ENCODE results near the gene CHRM4.

CHRM4 gene

GRCh38 chr11:46402957-46403902 is 11.7 kb upstream of the CHRM4 start:
- DNase-seq = no peak

GRCh38 chr11:46397526-46397925 is 6.0 kb upstream of the CHRM4 start:
- DNase-seq = no peak

DNA sequence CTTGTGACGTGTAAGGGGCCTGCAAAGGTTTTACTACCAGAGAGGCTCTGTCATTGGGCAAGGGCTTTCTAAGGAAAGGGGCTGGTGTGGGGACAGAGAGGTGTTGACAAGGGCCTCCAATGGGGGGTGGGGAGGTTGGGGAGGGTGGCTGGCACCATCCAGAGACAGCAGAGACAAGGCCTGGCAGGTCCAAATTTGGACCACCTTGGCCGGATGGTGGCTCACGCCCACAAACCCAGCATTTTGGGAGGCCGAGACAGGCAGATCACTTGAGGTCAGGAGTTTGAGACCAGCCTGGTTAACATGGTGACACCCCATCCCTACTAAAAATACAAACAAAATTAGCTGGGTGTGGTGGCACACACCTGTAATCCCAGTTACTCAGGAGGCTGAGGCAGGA is 2.2 kb upstream of the CHRM4 start:
- DNase-seq = no peak

DNA sequence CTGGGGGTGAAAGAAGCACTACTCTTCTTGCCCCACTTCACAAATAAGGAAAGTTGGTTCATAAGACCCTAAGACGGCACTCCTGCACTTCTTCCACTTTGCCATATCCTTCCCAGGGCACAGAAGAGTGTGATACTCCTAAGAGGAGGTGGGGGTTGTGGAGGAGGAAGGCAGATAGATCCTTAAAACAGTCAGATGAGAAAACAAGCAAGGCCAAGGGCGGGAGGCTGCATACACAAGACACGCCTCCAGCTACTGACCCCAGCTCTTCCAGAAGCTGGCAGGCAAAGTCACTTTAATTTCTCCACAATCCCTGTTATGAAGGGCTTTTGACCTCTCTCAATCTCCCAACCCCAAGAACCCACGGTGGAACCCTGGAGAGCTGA is 1.6 kb upstream of the CHRM4 start:
- DNase-seq = no peak

DNA sequence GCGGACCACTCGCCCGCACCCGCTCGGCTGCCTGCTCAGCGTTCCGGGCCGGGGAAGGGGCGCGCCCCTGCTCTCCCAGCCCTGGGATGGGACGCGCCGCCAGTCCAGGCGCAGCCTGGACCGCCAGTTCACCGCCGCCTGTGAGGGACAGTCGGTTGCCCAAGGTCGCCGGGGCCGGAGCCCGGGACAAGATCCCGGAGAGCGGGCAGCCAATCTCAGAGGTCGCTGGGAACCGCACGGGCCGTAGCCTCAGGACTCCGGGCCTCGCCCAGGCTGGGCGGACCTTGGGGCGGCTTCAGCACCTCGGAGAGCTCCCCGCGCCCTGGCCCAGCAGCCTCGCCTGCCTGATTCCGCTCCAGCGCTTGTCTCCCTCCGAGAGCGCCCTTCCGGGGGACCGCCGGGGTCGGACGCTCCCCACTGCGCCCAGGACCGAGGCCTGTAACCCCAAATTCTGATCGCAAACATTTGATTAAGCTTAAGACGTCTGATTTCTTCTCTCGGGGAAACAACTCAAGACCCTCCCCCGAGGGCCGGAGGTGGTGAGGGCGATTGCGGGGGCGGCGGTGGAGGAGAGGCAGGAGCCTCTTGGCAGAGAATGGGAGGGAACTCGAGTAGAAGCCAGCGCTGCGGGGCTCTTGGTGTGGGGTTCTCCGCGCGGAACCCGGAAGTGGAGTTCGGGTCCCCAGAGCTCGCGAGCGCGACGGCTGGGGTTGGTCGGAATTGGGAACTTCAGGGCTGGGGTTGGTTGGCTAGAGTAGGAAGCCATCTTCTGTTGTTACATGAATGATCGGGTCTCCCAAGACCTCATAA is 1.1 kb upstream of the CHRM4 start:
- DNase-seq = peak; percentile 84

- DNase-seq = no peak
Observed at GRCh38 chr11:46391186-46391577, 394 bp downstream of the CHRM4 start.

DNA sequence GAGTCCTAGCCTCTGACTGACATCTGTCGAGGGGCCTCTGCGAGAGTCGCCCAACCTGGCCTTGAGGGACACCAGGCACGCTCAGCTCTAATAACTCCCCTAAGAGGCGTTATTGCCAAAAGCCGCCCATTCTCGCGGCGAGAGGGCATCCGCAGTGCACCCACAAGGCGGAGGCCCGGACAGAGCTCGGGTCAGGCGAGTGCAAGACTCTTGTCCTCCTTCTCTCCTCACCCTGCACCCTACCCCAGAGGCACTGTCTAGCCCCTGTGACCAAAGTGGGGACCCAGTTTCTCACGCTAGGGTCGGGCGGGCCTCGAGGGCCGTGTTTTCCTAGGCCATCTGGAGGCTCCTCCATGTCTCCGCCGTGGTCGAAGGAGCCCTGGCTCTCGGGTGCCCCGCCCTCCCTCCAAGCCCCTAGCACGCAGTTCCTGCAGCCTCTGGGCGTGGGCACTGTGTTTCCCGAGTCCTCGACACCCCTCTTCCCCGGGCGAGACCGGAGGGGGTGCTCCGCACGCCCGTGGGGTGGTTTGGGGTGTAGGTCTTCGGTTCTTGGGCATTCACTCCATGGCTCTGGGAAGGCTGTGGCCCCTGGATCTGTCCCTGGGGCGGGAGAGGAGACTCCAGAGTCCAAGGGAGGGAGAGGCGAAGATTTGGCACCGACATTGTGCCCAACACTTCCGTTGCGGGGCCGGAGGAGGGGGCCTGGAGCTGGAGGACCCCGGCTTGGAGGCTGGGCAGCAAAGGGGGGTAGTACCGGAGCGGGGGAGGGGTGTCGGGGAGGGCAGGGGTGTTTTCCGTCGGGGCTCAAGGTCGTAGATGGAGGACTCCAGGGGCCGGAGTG is 1.0 kb downstream of the CHRM4 start:
- no peak for DNase-seq

DNA sequence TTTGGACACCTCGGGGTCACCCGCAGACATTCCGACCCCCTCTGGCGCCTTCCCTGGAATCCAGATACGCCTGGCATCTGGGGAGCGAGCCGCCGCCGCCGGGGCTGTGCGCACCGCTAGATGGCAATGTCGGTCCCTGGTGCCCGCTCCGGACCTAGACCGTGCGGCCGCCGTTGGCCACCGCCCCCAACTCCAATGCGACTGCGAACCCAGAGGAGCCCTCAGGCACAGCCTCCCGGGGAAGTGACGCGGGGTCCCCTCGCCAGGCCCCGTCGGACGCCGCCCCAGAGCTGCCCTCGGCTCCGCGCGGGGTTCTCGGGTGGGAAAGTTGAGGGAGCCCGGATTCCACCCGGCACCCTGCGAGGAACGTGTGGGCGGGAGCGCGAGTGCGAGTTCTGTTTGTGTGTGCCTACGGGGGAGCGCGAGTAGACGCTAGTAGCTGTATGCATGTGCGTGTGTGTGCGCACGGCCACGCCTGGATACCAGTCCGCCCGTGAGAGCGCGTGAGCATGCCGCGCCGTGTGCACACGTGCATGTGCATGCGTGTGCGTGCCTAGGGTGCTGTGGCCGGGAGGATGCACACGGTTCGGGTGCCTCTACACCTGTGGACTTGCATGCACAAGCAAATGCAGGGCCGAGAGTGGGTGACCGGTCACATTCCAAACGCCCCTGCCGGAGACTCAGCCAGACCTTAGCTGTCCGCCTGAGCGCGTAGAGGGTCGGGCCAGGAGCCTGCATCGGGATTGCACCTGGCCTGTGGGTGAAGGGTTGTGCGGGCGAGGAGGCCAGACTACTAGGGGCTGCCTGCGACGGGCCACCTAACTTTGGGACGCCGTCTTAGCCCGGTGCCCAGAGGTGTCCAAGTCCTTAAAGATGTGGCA is 1.9 kb downstream of the CHRM4 start:
- DNase-seq = peak; percentile 76

- DNase-seq = no peak
Observed at GRCh38 chr11:46388619-46389449, 2.7 kb downstream of the CHRM4 start.

DNA sequence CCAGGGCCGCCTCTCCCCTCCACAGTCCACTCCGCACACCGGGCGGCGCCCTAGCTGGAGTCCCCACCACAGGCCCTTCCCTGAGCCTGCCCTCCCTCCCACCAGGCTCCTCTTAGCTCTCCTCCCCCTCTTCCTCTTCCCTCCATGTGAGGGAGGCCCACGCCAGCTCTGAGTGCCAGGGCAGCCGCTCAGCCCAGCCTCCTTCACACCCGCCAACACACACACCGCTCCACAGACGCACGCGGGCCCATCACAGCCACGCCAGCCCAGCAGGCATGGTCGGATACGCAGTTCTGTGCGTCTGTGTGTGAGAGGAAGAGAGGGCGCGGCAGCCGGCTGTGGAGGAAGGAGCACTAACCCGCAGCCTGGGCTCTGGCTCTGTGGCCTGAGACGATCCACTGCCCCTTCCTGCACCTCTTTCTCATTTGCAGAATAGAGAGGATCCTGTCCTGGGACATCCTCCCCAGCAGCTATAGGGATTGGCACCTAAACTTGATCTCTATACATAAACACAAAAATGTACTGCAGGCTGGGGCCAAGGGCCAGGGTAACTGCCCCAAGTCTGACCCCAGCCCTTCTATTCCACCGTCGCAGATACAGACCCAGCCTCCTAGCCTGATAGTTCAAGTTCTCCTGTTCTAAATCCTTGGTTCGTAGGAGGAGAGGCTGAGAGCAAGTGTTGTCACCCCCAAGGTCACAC is 3.5 kb downstream of the CHRM4 start:
- no peak for DNase-seq

DNA sequence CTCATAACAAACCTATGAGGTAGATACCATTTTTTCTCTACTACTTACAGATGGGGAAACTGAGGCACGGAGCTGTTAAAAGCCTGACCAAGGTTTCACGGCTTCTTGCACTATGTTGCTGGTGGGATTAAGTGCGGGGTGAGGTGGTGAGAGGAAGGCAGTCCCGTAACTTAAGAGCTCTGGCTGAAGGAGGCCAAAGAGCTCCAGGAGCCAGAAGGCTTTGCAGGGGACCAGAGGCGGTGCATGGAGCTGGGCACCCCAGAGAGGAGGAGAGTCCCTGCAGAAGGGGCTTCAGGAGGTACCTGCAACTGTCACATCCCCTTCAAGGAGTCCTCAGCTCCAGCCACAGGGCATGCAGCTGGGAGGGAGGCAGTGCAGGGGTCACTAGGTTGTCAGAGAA is 4.1 kb downstream of the CHRM4 start:
- DNase-seq = no peak

GRCh38 chr11:46386674-46387073 is 4.9 kb downstream of the CHRM4 start:
- peak; percentile 30 for DNase-seq

DNA sequence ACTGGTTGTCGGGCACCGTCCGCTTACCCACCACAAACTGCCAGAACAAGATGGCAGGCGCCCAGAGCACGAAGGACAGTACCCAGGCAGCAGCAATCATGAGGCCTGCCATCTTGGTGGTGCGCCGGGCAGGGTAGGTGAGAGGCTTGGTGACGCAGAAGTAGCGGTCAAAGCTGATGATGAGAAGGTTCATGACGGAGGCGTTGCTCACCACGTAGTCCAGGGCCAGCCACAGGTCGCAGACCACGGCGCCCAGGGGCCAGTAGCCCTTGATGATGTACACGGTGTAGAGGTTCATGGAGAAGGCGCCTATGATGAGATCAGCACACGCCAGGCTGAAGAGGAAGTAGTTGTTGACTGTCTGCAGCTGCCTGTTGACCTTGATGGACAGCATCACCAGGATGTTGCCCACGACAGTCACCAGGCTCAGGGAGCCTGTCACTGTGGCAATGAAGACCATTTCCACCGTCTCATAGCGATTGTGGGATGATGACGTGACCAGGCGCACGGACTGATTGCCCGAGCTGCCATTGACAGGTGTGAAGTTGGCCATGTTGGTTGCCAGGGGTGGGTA is 5.5 kb downstream of the CHRM4 start:
- DNase-seq = no peak

DNA sequence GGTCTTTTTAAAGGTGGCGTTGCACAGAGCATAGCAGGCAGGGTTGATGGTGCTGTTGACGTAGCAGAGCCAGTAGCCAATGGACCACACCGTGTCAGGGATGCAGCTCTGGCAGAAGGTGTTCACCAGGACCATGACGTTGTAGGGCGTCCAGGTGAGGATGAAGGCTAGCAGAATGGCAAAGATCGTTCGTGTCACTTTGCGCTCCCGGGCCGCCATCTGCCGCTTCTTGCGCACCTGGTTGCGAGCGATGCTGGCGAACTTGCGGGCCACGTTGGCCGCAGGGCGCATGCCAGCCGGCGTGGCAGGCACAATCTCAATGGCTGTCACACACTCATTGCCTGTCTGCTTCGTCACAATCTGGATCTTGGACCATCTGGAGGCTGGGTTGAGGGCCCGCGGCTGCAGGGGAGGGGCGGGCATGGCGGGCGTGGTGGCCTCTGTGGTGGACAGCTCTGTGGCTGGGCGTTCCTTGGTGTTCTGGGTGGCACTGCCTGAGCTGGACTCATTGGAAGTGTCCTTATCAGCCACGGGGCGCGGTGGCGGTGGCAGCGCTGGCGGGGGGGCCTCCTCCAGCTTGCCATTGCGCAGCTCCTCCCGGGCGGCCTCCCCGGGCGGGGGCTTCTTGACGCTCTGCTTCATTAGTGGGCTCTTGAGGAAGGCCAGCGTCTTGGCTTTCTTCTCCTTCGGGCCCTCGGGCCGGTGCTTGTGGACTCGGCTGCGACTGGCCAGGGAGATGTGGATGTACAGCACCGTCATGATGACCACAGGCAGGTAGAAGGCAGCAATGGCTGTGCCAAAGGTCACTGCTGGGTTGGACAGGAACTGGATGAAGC is 6.2 kb downstream of the CHRM4 start:
- DNase-seq = no peak

DNA sequence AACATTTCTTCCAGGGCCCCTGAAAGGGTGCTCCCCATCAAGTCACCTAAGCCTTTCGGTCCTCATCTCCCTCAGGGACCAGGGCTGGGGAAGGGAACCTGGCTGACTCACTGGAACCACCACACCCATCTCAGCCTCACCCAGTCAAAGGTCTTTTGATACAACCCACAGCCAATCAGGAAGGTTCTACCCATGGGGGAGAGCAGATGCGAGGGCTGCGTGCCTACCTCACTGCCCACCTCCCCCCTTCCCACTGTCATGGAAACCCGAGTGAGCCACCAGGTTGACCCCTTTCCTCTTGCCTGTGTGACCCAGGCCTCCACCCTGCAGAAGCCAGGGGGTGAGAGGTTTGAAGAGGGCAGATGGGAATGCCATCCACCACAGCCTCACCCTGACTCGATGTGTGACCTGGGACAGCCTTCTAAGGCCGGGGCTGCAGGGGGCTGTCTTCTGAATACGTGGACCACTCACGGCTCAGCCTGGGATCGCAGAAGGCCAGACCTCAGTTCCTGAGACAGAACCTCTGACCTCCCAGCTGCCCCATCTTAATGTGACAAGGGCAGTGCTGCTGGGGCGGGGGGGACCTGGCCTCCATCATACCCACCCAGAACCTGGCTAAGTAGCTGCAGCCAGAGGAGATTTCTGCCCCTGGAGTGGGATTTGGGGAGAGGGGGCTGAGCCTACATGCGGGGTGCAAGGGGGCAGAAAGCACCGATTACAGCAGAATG is 7.4 kb downstream of the CHRM4 start:
- no peak for DNase-seq

GRCh38 chr11:46383404-46383758 is 8.2 kb downstream of the CHRM4 start:
- DNase-seq = no peak

GRCh38 chr11:46382646-46383403 is 8.8 kb downstream of the CHRM4 start:
- DNase-seq = no peak
